ENCODE measurements around the gene RAPGEF2. TPM values are rescaled to one million over a fixed set of nuclear protein-coding genes. Genes with fewer than 3 reads are reported as not detected.
A peak's percentile ranks its signal among the peaks of the same experiment; 100 is the strongest.

Gene RAPGEF2
- total and polyA plus RNA-seq, 2 donors (not counting 3 experiments of a cell fraction or from before 2014, with no cell fraction given): 28.7 to 55.2 TPM

DNA sequence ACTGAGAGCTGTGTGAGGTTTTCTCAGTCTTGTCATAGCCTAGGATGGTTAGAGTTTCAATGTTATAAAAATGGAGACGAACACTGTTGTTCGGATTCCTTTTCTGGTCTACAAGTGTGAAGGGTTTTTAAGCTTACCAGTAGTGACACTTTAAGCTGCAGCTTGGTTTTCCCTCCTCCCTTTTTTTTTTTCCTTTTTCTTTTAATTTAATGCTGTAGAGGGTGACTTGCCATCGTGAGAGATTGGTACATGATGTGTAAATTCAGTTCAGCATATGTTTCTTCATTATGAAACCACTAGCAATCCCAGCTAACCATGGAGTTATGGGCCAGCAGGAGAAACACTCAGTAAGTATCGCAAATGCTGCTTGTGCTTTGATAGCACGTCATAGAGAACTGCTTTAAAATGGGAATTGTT lies 165.0 kb downstream of the RAPGEF2 start:
- no TSS peak for BruUV-seq (replicated peaks)
- intact Hi-C loops (cut with micrococcal nuclease): loop anchor here (1.0 to 2.0 kb wide), 2 partner anchors 16 to 39 kb away; no protein-coding TSS in a partner anchor
- POLR2A ChIA-PET: no interaction called here
- H3K36me3 ChIP-seq (ENCODE audit: control insufficient read depth in 2 of 2, extremely low read depth in 1 of 2, insufficient read depth in 2 of 2, low read length in 2 of 2): no peaks in the 10 kb centered on the region
- dilution Hi-C loops (cut with MboI; ENCODE audit: extremely low pct_ligation_motif_present, low sequenced_read_pairs): no loop called here
- TF ChIP-seq MYC (IDR thresholded peaks at IDR 0.05; ENCODE audit: low read depth, low read length): no peak
- no peak for TF ChIP-seq FOS (IDR thresholded peaks at IDR 0.05; ENCODE audit: borderline replicate concordance, insufficient read depth, low read length)
- no peak for TF ChIP-seq POLR2A (IDR thresholded peaks at IDR 0.05; ENCODE audit: low read depth, low read length)
- no peak for TF ChIP-seq EZH2 (IDR thresholded peaks at IDR 0.05; ENCODE audit: borderline replicate concordance, low read depth, low read length, severe bottlenecking)
- no peaks in the 10 kb centered on the region for H3K9me1 ChIP-seq (replicated peaks; ENCODE audit: control insufficient read depth, extremely low read depth, insufficient read depth, low read length)
- H3K4me3 ChIP-seq (replicated peaks in 1 of 3; ENCODE audit: insufficient read depth in 1 of 3, low read depth in 1 of 3, low read length in 3 of 3): no peak overlapping the region
- no peaks in the 10 kb centered on the region for H3K27me3 ChIP-seq (ENCODE audit: control insufficient read depth in 2 of 2, insufficient read depth in 2 of 2, low read length in 2 of 2)
- H3K79me2 ChIP-seq (ENCODE audit: control insufficient read depth, insufficient read depth, low read length): no peaks in the 10 kb centered on the region
- peaks cover 48% of the 10 kb centered on the region for H3K4me1 ChIP-seq (ENCODE audit: control insufficient read depth, extremely low read depth, insufficient read depth, low read length)
- H3K27ac ChIP-seq (ENCODE audit: insufficient read depth, low read depth, low read length): no peak overlapping the region
- peak overlapping the region; percentile 35 for H3K4me2 ChIP-seq (ENCODE audit: insufficient read depth, low read length)
- no peak overlapping the region for H3K9ac ChIP-seq (replicated peaks; ENCODE audit: extremely low read depth, insufficient read depth, low read length)
- H3K9me3 ChIP-seq (replicated peaks; ENCODE audit: control insufficient read depth, insufficient read depth, low read length): no peaks in the 10 kb centered on the region
- no peak overlapping the region for H2AFZ ChIP-seq (ENCODE audit: low read depth, low read length)
- no peaks in the 10 kb centered on the region for H4K20me1 ChIP-seq (replicated peaks; ENCODE audit: control insufficient read depth, extremely low read depth, insufficient read depth, low read length)
- FAIRE-seq (no peak), DNase-seq (ENCODE audit: low read depth, low spot score) (no peak)
- CTCF ChIA-PET: interaction anchor here (1.1 to 3.0 kb wide), 6 partner anchors 14 to 411 kb away, joined by 3 to 14 read pairs (median 7); no protein-coding TSS in a partner anchor

DNA sequence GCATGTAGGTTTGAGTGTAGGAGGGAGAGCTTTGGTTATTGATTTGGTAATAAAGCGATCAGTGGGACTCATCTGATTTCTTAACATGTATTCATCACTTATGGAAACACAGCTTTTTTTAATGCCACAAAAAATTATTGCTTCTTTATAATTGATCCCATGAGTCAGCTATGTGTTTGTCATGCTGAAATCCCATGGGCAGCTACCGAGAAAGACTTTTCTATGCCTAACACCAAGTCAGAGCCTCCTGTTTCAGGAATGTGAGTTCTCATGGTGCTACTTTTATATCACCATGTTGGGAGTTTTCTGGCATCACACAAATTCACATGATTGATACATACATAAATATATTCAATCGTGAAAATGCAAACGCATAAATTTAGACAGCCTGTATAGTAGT lies 165.7 kb downstream of the RAPGEF2 start:
- TF ChIP-seq FOS (IDR thresholded peaks at IDR 0.05; ENCODE audit: borderline replicate concordance, insufficient read depth, low read length) (no peak), POLR2AphosphoS5 (IDR thresholded peaks at IDR 0.05; ENCODE audit: insufficient read depth, low read depth, low read length) (no peak)
- ChIA-PET CTCF (interaction anchor here (1.3 to 1.7 kb wide), 2 partner anchors 15 to 16 kb away, joined by 3 to 12 read pairs; no protein-coding TSS in a partner anchor), POLR2A (no interaction called here)
- no peak overlapping the region for H3K4me2 ChIP-seq (ENCODE audit: insufficient read depth, low read length)
- no peaks in the 10 kb centered on the region for H3K9me1 ChIP-seq (replicated peaks; ENCODE audit: control insufficient read depth, extremely low read depth, insufficient read depth, low read length)
- no peak overlapping the region for H3K27ac ChIP-seq (ENCODE audit: insufficient read depth, low read depth, low read length)
- H3K9me3 ChIP-seq (replicated peaks; ENCODE audit: control insufficient read depth, insufficient read depth, low read length): no peaks in the 10 kb centered on the region
- FAIRE-seq: no peak
- H4K20me1 ChIP-seq (replicated peaks; ENCODE audit: control insufficient read depth, extremely low read depth, insufficient read depth, low read length): no peaks in the 10 kb centered on the region
- no peaks in the 10 kb centered on the region for H3K36me3 ChIP-seq (ENCODE audit: control insufficient read depth in 2 of 2, extremely low read depth in 1 of 2, insufficient read depth in 2 of 2, low read length in 2 of 2)
- DNase-seq (ENCODE audit: low read depth, low spot score): no peak
- no TSS peak for BruUV-seq (replicated peaks)
- H3K79me2 ChIP-seq (ENCODE audit: control insufficient read depth, insufficient read depth, low read length): no peaks in the 10 kb centered on the region
- H2AFZ ChIP-seq (ENCODE audit: low read depth, low read length): no peak overlapping the region
- H3K4me3 ChIP-seq (replicated peaks in 1 of 3; ENCODE audit: insufficient read depth in 1 of 3, low read depth in 1 of 3, low read length in 3 of 3): no peak overlapping the region
- intact Hi-C loops (cut with micrococcal nuclease): no loop called here
- no peak overlapping the region for H3K9ac ChIP-seq (replicated peaks; ENCODE audit: extremely low read depth, insufficient read depth, low read length)
- no peaks in the 10 kb centered on the region for H3K27me3 ChIP-seq (ENCODE audit: control insufficient read depth in 2 of 2, insufficient read depth in 2 of 2, low read length in 2 of 2)
- dilution Hi-C loops (cut with MboI; ENCODE audit: extremely low pct_ligation_motif_present, low sequenced_read_pairs): no loop called here
- H3K4me1 ChIP-seq (ENCODE audit: control insufficient read depth, extremely low read depth, insufficient read depth, low read length): peaks cover 55% of the 10 kb centered on the region
